Suppressor macrophage (primary cell): Measurements from ENCODE around the gene RNF44.
A peak's percentile ranks its signal among the peaks of the same experiment; 100 is the strongest.
"Not testable (repeated sequence)": the region's sequence is repeated elsewhere in the genome, so short reads cannot be mapped to it uniquely, and the experiment has no call there.

Source experiments
- DNase-seq, 4 experiments: peaks; one replicate each; pipeline ENCODE4 v3.0.0-alpha.2; 2020 to 2022

Gene RNF44

DNA sequence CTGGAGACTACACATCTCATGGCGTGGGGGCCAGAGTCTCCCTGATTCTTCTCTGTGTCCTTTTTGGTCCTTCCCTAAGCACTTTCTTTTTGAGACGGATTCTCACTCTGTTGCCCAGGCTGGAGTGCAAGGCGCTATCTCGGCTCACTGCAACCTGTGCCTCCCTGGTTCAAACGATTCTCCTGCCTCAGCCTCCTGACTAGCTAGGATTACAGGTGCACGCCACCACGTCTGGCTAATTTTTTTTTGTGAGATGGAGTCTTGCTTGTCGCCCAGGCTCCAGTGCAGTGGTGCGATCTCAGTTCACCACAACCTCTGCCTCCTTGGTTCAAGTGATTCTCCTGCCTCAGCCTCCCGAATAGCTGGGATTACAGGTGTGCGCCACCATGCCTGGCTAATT is 13.7 kb upstream of the RNF44 start:
- not testable (repeated sequence) for DNase-seq

DNA sequence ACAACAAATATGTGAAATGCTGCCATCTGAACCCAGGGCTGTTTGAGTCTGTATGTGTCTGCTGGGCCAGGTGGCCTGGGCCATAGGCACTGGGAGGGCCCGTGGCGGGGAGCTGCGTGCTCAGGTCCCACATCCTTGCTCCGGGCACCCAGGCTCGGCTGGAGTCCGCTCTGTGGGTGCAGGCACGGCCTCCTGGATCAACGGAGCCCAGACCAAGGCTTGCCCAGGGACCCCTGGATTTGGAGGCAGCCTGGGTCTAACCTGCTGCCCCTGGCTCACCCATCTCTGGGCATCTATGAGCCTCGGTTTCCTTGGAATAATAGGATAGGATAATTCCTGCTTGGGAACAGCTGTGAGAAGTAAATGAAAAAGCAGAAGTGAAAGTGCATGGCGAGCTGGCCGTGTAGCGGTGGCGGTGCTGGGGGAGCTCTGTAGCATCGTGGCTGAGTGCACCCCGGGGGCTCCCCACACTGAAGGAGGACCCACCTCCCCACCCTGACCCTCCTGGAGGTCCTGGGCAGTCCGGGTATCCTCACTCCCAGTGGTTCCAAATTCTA is 13.2 kb upstream of the RNF44 start:
- peak; percentile 30 to 63 (median 52) for DNase-seq

DNA sequence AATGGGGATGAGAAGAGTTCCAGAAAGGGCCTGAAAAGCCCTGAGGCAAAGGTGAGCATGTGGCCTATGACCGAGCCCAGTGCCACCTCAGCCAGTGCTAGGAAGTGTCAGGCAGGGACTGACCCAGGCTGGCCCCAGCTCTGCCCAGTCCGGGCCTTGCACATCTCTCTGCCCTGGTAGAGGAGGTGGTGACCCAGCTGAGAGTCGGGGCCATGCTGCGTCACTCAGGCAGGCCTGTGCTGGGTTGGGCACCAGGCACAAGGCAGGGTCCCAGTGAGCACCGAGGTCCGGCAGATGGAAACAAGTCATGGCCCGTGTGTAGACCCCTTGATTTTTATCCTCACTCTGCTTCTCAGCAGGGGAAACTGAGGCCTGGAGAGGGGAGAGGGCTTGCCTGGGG is 12.7 kb upstream of the RNF44 start:
- DNase-seq, result no peak

GRCh38 chr5:176548967-176549444 is 11.8 kb upstream of the RNF44 start, which contains the start of gene CDHR2:
Gene CDHR2, plus strand, starts transcription at chr5:176549342. Its CDS starts 16,011 bp downstream, at chr5:176565353.
- DNase-seq, result no peak

DNA sequence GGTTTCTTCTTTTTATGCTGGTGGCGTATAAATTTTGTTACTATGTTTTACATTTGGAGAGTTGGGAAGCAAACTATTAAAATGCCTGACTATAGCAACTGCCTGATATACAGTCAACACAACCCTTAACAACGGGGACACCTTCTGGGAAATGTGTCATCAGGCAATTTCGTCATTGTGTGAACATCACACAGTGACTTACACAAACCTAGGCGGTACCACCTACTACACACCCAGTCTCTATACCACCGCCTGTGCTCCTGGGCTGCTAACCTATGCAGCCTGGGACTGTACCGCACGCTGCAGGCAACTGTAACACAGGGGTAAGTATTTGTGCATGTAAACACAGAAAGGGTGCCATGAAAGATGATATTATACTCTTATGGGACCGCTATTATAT is 10.6 kb upstream of the RNF44 start:
- DNase-seq, result peak in 2 of 4 experiments; percentile 30 to 52

DNA sequence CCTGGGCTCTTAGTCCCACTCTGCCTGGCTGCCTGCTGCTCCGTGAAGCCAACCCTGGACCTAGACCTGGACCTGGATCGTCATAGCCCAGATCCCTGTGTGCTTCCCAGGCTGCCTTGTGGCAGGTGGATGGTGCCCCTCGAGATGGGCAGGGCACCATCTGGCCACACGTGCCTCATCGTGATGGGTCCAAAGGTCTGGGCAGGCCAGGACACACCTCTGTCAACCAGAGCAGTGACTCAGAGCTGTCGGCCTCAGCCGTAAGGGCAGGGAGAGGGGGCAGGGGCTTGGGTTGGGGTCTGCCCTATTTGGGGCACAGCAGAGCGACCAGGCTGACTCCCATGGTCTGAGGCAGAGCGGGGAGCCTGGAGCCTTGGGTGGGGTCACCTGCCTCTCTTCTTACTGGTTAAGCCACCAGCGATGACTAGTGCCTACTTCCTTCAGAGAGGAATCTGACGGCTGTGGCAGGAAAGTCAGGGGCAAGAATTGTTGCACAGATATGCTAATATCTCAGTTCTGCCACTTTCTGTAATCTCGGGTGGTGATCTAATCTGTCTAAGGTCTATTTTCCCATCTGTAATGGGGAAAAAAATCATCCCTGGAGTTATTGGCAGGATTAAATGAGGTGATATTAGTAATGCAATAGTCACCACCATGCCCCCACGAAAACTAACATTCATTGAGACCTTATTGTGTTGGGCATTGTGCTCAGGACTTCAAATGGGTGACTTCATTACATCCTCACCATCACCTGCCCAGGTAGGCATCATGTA is 8.7 kb upstream of the RNF44 start:
- DNase-seq, result no peak

DNA sequence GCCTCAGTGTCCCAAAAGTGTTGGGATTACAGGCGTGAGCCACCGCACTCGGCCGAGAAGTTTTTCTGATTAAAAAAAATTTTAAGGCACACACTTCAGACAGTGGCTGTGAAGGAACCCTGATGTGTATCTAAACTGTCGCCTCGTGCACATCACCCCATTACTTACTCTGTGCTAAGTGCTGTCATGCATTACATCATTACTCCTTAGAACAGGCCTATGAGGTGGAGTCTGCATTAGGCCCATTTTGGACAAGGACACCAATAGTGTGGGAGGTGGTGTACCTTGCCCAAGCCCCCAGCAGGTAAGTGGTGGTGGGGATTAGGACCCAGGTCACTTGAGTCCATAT is 8.2 kb upstream of the RNF44 start:
- no peak for DNase-seq

DNA sequence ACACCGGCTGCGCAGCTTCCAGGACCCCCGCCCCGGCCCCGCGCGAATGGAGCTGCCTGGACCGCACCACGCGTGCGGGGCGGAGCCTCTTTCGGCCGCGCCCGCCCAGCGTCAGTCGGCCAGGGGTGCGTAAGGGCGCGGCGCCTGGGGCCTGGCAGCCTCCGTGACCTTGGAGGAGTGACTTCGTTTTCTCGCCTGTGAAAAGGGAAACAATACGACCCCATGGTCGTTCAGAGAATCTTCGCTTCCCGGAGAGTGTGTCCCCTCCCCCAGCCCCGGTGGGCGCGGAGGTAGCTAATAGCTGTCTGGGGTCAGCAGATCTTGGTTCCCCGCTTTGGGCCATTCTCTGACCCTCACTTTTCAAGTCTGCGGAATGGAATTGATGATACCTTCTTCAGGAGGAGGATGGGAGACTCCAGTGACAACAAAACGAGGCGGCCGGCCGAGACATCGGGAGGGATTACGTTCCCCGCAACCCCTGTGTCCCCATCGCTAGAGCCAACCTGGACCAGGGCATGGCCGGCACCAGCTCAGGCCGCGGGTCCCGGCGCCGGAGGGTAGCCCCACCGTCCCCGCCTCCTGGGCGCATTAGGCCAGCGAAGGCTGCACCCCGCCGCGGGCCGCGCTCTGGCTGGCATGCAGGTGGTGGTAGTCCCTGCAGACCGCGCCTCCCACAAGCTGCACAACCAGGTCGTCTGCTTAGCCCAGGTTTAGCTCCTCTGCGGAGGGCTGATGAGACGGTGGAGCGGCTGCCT is 6.4 kb upstream of the RNF44 start:
- peak; percentile 76 to 92 (median 86) for DNase-seq

GRCh38 chr5:176542596-176543427 is 5.6 kb upstream of the RNF44 start:
- peak in 3 of 4 experiments; percentile 22 to 70 (median 50) for DNase-seq

- peak in 1 of 4 experiments; percentile 36 for DNase-seq
Measured at GRCh38 chr5:176542135-176542595, 5.0 kb upstream of the RNF44 start.

GRCh38 chr5:176541338-176542134 is 4.3 kb upstream of the RNF44 start:
- DNase-seq, result peak; percentile 35 to 81 (median 70)

GRCh38 chr5:176540956-176541337 is 3.7 kb upstream of the RNF44 start:
- no peak for DNase-seq

DNA sequence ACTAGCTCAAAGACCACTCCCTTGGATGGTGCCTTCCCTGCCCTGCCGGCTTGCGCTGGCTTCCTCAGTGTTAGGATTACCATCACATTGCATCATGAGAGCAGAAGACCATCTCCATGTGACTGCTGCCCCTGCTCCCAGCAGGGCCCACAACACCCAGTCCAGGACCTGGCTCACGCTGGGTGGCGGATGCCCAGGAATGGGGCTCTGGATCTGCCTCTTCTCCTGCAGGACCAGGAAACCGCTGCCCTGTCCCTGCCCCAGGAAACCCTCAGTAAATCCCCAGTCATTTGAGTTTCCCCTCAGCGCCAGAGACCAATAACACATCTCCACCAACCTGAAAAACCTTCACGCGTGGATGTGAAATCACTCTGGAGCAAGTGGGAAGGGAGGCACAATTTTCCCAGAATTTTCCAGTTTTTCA is 3.3 kb upstream of the RNF44 start:
- no peak for DNase-seq

DNA sequence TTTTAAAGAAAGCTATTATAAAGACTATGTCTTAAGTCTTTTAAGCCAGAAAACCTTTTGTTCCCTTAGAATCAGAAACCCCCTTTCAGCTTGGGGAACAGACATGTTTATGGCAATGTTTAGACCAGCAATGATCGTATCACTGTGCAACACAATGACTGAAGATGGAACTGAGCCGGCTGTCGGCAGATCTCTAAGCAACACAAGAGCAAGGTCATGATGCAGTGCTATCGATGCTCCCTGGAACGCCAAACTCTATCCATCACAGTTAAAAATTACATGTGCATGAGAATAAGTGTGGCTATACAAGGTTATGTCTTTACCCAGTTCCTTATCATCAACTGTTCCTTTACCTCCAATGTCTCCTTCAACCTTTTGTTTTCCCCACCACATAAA is 1.8 kb upstream of the RNF44 start:
- no peak for DNase-seq

GRCh38 chr5:176538230-176538988 is 1.2 kb upstream of the RNF44 start:
- no peak for DNase-seq

GRCh38 chr5:176537554-176538229 is 490 bp upstream of the RNF44 start:
- DNase-seq, result peak; percentile 99 to 100 (median 100)

DNA sequence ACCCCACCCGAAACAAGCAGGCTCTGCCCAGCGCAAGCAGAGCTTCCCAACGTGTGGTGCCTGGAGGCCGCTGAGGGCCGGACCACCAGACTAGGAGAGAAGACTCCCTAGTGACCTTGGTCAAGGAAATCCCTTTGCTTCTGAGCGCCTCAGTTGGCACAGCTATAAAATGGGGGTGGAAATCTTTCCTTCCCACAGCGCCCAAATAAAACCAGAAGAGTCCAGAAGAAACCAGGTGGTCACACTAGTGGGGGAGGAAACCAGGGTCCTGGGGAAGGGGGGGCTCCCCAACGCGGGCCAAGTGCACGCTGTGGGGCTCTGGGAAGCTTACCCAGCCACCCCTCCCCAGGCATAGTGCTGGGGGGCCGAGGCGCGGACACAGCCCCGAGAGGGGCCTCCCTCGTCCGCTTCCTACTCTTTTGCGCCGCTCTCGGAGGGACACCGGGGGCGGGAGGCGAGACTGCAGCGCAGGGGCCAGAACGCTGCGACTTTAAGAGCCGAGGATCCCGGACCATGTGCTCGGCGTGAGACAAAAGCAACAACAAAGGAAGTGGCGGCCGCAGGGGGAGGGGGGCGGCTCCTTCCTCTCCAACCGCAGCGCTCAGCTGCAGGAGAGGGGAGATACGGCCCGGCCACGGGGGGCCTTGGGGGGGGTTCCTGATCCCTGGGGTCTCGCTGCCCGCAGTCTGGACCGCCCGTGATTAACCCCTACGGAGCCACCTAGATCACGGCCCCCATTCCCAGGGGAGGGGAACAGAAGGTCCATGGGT is 885 bp downstream of the RNF44 start:
- DNase-seq, result peak; percentile 82 to 93 (median 90)

DNA sequence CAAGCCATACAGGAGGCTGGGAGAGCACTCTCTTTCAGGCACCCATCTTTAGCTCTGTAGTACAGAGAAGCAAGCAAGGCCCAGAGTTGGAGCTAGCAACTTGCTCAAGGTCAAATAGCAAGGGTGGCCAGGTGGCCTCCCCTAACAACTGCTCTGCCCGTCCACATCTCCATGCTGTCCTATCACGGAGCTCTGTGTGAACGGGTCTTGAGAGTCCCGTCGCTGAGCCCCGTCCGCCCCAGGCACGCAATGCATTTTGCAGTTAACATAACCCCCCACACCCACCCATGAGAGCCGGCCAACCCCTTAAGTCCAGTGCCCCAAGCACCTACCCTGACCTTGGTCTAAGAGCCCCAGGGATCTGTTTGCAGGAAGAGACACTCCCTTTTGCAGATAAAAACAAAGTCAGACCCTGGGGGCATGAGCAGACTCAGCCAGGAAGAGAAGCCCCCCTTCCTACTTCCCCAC is 1.5 kb downstream of the RNF44 start:
- DNase-seq, result peak in 1 of 4 experiments; percentile 40

DNA sequence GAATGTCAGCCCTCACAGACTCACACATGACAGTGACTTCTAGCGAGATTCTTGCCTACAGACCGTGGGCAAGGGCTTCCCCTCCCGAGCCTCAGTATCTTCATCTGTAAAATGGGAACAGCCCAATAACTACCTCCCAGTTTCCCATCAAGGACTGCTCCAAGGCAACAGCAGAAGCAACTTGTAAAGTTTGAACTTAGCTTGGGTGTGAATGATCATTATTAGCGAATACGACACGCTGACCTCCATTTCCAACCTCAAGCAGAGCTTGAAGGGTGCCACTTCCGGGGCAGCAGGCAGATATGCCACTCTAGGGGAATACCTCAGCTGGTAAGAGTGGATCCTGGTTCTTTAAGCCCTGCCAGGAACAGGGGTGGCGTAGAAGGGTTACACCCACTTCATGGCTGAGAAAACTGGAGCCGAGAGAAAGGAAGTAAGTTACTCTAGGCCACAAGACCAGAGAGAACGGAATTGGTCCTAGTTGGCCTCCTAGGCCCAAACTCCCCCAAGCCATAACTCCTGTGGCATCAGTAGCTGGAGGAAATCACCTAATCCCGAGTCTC is 2.0 kb downstream of the RNF44 start:
- DNase-seq, result peak; percentile 83 to 92 (median 88)
